NCI-H1048 (cell line): Measurements from ENCODE around the gene GPC1.

ENCODE experiments used
- DNase-seq: peaks from one replicate; lab custom pipeline; 2025; lab: John Stamatoyannopoulos, UW

GPC1 gene

GRCh38 chr2:240442891-240443715, 7.6 kb downstream of the GPC1 start:
- no peak for DNase-seq

GRCh38 chr2:240443891-240444301, 8.4 kb downstream of the GPC1 start:
- no peak for DNase-seq

DNA sequence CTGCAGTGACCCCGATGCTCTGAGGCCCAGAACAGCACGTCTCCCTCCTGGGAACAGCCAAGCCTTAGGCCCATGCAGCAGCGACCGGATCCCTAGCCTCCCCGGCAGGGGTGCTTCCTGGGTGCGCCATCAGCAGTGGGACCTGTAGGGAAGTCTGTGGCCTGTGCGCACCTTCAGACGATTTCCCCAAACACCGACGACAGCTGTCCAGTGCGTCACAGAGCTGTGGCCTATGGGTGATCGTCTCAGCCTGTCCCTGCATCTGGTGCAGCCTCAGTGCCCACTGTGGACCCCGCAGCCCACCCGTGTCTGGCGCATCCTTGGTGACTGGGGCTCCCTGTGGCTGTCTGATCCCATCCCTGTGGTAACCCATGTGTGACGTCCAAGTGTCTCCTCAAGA, 9.0 kb downstream of the GPC1 start:
- no peak for DNase-seq

GRCh38 chr2:240445961-240446663, 10.6 kb downstream of the GPC1 start:
- no peak for DNase-seq

DNA sequence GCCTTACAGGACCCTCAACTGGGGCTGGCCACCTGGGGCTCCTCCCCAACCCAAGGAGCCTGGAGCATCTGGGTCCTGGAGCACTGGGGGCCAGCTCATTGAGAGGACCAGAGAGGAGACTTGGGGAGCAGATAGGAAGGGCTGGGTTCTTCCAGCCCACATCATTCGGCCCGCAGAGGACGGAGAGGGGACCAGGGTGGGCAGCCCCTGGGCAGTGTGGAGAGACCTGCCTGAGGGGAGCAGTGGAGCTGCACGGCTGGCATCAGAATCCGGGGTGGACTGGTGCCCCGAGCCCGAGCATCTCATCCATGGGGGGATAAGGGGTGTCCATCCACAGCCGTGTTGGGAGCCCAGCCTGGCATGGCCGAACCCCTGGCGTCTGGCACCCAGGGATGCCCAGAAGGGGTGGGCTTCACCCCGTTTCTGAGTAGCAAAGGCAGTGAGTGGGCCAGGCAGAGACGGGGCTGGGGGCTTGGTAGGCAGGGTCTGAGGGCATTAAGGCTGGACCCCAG, 11.3 kb downstream of the GPC1 start:
- no peak for DNase-seq

DNA sequence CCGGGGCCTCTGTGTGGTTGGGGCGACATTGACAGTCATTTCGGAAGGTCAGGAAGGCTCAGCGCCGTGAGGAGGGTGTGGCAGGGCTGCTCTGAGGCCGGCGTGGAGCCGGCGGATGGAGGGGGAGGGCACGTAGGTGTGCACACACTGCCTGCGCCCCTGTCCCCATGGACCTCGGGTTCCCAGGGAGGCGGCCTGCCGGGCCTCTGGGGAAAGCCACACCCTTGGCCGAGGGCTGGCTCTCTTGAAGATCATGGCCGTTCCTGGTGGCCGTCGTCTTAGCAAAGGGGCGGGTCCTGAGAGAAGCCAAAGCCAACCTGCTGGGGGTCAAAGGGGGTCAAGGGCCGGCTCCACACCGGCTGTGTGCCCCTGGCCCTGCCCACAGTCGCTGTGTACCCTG, 11.9 kb downstream of the GPC1 start:
- DNase-seq = no peak

DNA sequence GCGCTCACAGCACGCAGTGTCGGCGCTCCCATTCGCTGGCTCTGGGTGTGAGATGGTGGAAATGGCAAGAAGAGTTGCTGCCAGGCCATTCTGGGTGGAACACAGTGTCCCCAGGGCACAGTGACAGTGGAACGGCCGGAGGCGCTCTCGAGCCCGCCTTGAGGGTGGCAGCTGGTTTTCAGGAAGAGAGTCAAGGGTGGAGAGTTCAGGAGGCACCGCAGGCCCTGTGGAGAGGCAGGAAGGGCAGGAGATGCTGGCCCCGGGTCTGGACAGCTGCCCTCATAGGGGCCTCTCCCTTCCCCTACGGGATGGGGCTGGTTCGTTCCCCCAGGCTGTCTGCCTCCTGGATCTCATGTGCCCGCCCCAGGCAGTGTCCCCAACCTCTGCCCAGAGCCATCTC, 12.5 kb downstream of the GPC1 start:
- DNase-seq = no peak

DNA sequence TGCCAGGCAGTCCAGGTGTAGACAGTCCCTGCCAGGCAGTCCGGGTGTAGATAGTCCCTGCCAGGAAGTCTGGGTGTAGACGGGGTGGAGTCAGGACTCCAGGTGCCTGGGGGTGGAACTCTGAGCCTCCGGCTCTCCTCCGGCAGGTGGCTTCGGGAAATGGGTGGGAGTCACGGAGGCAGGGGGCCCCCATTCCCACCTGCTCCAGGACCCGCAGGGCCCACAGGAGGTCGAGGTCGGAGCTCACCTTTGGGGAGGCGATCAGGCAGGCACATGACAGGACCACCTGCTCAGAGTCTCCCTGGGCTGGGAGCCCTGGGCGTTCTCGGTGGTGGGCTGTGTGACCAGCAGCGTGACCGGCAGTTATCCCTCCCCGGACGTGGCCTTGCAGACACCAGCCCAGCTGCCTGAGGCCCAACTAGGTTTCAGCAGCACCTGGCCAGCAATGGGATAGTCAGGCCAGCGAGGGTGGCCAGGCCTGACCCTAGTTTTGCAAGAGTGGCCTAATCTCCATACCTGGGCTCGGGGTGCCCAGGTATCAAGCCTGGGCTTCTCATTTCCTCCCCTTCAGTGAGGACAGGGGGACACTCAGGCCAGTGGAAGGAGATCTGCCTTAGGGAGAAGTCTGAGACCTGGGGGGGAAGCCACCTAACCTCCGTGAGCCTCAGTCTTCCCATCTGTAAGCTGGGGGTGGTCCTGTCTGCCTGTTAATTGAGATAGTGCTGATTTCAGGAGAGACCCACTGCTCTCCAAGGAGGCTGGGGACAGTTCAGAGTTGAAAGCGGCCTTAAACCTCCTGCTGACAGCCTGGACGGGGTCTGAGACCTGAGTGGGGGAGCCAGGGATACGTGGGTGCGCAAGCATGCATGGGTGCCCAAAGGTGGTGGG, 13.2 kb downstream of the GPC1 start:
- no peak for DNase-seq

DNA sequence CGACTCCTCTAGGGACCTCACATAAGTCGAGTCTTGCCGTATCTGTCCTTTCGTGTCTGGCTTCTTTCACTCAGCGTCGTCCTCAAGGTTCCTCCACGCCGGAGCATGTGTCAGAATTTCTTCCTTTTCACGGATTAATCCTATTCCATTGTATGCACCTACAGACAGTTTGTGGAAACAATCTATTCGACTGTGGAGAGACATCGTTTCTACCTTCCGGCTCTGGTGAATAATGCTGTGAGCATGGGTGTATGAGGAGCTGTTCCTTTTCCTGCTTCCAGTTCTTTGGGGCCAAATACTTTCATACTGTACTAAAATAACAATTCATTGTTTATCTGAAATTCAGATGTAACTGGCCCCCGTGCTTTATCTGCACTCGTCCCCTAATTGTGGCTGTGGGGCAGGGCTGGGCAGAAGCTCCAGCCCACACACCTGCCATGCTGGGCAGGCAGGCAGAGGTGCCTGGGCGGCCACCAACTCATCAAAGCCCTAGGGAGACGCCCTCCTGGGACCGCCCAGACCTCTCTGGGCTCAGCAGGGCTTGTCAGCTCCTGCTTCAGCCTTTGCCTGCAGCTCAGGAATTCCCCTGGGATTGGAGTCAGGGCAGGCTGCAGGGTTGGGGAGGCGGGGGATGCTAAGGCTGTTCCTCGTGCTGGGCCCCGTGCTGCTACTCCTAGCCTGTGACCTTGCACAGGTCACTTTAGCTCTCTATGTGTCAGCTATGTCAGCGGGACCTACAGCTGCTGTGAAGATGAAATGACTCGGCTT, 14.5 kb downstream of the GPC1 start:
- DNase-seq = no peak

GRCh38 chr2:240450532-240451107, 15.2 kb downstream of the GPC1 start:
- DNase-seq = no peak

- no peak for DNase-seq
These were observed 15.7 kb downstream of the GPC1 start for GRCh38 chr2:240451108-240451611.

GRCh38 chr2:240451791-240452461, 16.5 kb downstream of the GPC1 start:
- no peak for DNase-seq

DNA sequence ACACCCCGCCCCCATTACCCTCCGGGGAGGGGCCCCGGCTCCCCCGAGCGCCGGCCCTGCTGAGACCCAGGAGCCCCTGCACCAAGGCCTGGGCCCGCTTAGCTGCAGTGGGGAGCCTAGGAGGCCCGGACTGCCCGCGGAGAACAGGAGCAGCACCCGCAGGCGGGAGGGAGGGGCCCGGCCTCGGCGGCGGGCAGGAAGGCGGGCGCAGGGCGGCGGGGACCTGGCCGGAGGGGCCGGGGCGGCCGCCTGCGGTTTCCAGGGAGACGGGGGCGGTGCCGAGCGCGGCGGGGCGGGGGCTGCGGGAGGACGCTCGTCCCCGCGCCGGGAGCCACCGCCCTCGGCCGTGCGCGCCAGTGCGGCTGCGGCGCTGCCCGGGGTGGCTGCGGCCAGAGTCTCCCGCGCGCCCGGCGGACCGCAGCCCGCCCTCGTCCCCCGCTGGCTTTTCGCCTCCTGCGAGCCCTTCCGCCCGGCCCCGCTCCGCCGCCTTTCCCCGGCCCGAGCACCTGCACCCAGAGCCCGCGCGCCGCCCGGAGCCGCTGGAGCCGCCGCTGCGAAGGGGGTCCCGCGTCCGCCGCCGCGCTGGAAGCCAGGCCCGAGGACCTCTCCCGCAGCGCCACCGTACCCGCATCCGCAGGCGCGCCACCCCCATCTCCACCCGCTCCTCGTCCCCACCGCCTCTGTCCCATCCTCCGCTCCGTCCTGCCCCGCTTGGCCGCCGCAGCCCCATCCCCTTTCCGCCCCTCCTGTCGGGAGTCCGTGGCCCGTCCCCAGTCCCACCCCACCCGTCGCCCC, 17.2 kb downstream of the GPC1 start:
- no peak for DNase-seq

DNA sequence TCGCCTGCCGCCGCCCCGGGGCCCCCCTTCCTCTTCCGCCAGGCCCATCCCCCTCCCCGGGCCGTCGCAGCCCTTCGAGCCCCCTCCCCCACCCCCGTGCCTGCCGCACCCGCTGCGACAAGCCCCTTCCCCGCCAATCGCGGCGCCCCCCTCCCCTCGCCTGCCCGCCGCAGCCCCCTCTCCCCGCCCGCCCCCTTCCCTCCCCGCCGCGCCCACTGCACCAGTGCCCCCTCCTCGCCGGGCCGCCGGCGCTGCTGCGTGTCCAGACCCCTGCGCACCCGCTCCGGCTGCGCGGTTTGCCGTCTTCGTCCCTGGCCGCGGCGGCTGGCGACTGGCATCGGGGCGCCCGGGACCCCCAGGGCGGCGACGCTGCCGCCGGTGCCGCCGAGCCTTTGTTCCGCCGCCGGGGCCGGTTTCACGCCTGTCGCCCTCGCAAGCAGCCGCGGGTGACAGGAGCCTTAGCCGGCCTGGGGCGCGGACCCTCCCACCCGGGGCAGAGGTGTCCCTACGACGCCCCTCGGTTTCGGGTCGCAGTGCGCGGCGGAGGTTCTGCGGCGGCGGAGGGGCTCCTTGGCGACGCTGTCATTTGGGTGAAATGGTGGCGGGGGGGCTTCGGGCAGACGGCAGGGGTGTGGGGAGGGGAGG, 18.1 kb downstream of the GPC1 start:
- no peak for DNase-seq

DNA sequence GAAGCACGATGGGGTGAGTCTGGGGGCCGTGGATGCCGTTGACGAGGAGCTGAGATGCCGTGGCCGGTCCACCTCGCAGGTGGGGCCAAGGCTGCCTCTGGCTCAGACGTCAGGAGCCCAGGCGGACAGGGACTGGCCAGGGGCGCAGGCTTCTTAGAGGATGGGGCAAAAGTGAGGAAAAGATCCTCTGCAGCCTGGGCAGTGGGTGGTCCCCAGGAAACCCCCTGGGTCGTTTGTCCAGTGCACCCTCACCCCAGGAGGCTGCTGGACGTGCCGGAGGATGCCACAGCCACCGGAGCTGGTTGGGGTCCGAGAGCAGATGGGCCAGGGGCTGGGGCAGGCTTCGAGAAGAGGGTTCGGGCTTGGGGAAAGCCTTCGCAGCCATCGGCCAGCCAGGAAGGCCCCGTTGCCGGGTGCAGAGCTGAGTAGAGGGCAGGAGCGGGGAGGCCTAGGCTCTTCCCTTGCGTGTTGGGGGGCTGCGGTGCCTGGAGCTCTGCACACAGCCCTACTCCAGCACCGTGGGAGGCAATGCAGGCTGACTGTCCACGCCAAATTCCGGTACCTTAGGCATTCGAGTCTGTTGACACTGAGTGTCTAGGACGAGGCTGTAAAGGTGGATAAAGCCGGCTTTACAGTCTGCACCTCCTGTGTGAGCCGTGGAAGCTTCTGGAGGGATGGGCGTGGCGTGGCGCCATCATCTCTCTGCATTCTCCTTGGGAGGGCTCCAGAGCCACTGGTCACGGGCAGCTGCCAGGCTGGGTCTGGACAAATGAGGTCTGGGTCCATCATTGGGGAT, 18.8 kb downstream of the GPC1 start:
- no peak for DNase-seq

GRCh38 chr2:240455272-240455646, 19.8 kb downstream of the GPC1 start:
- DNase-seq = no peak

GRCh38 chr2:240455647-240456446, 20.4 kb downstream of the GPC1 start:
- no peak for DNase-seq
